HuH-7.5 (cell line): ENCODE measurements around the gene CBL.
"Not testable (repeated sequence)": the region's sequence is repeated elsewhere in the genome, so short reads cannot be mapped to it uniquely, and the experiment has no call there.

ENCODE experiments used
- DNase-seq: peaks from one replicate; pipeline ENCODE4 v3.0.0; 2011; ENCODE audit warnings: low spot score

The CBL gene

GRCh38 chr11:119185981-119186634, 20.0 kb upstream of the CBL start:
- DNase-seq = no peak

GRCh38 chr11:119187123-119187892, 18.8 kb upstream of the CBL start:
- DNase-seq = no peak

- DNase-seq = no peak
Observed at GRCh38 chr11:119188067-119188466, 18.1 kb upstream of the CBL start.

- no peak for DNase-seq
Observed at GRCh38 chr11:119188887-119189286, 17.3 kb upstream of the CBL start.

GRCh38 chr11:119189393-119189792, 16.7 kb upstream of the CBL start:
- no peak for DNase-seq

- DNase-seq = no peak
Observed at GRCh38 chr11:119190531-119190930, 15.6 kb upstream of the CBL start.

- not testable (repeated sequence) for DNase-seq
Observed at GRCh38 chr11:119191265-119191664, 14.9 kb upstream of the CBL start.

- no peak for DNase-seq
Observed at GRCh38 chr11:119192111-119192510, 14.0 kb upstream of the CBL start.

- DNase-seq = no peak
Observed at GRCh38 chr11:119193001-119193400, 13.1 kb upstream of the CBL start.

- DNase-seq = no peak
Observed at GRCh38 chr11:119193626-119194025, 12.5 kb upstream of the CBL start.

GRCh38 chr11:119194811-119195440, 11.2 kb upstream of the CBL start:
- no peak for DNase-seq

- DNase-seq = peak; percentile 38
Observed at GRCh38 chr11:119195680-119196079, 10.5 kb upstream of the CBL start.

GRCh38 chr11:119196833-119197483, 9.2 kb upstream of the CBL start:
- peak; percentile 82 for DNase-seq

- DNase-seq = no peak
Observed at GRCh38 chr11:119198925-119199324, 7.2 kb upstream of the CBL start.

GRCh38 chr11:119201236-119201635, 4.9 kb upstream of the CBL start:
- DNase-seq = not testable (repeated sequence)

GRCh38 chr11:119202554-119202953, 3.6 kb upstream of the CBL start:
- DNase-seq = no peak

- DNase-seq = no peak
Observed at GRCh38 chr11:119204066-119204465, 2.1 kb upstream of the CBL start.

- DNase-seq = no peak
Observed at GRCh38 chr11:119205080-119205479, 1.1 kb upstream of the CBL start.

- DNase-seq = peak; percentile 41
Observed at GRCh38 chr11:119206511-119207414, 624 bp downstream of the CBL start.

GRCh38 chr11:119207415-119207960, 1.3 kb downstream of the CBL start:
- DNase-seq = no peak

GRCh38 chr11:119209186-119209585, 3.0 kb downstream of the CBL start:
- DNase-seq = no peak
